HUES48 (cell line): Measurements from ENCODE around the gene GLB1L.
"Not testable (repeated sequence)": the region's sequence is repeated elsewhere in the genome, so short reads cannot be mapped to it uniquely, and the experiment has no call there.

Experiments used
- H3K27ac ChIP-seq: one replicate; pipeline ENCODE4 v1.7.0; 2013; ENCODE audit warnings: low read depth, low read length, inconsistent platforms
- H3K27me3 ChIP-seq: 2 replicates; pipeline ENCODE4 v1.6.1; 2013; ENCODE audit warnings: mild to moderate bottlenecking, low read length; ENCODE audit not compliant: control insufficient read depth, insufficient read depth
- H3K36me3 ChIP-seq: 2 replicates; pipeline ENCODE4 v1.6.1; 2013; ENCODE audit warnings: low read length; ENCODE audit not compliant: control insufficient read depth, insufficient read depth
- H3K4me1 ChIP-seq: 2 replicates; pipeline ENCODE4 v1.6.1; 2013; ENCODE audit warnings: mild to moderate bottlenecking, low read length; ENCODE audit not compliant: control insufficient read depth, insufficient read depth
- H3K4me3 ChIP-seq: 2 replicates; pipeline ENCODE4 v1.5.1; 2013; ENCODE audit warnings: mild to moderate bottlenecking, low read depth, low read length
- H3K9ac ChIP-seq: 2 replicates; pipeline ENCODE4 v1.6.1; 2013; ENCODE audit warnings: mild to moderate bottlenecking, low read depth, low read length, moderate library complexity
- H3K9me3 ChIP-seq: 2 replicates; pipeline ENCODE4 v1.6.1; 2013; ENCODE audit warnings: low read length; ENCODE audit not compliant: control insufficient read depth, insufficient read depth

GLB1L gene

DNA sequence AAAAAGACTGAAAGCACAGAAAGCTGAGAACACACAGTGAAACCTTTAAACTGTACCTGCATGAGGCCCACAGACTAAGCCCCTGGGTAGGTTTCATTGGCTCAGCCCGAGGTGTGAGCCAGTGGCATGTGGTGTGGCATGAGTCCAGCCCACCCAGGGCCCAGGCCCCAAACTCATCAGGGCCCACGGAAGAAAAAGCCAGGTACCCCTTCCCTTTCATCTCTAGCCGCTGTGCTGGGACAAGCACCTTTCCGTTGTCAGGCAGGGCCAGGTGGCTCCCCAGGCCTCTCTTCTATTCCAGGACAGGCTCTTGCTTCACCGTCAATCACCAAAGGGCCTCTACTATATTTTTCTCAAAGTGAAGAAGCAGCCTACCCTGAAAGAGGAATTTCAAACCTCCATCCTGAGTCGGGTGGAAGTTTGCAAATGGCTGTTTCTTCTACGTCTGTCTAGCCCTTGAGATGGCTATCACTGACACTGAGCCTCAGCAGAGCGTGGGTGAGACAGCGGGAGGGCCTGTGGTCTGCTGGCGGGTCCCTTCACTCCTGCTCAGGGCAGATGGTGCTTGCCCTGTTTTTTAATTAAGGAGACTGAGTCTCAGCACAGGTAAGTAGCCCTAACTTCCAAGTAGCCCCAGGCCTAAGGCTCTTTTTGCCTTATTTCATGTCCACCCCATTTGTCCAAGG, 42.5 kb upstream of the GLB1L start:
- Histone ChIP-seq H3K4me3 (no peak overlapping the region), H3K9me3 (no peaks in the 10 kb centered on the region; the same call in 1 of the 2 replicates), H3K27ac (no peak overlapping the region), H3K9ac (no peak overlapping the region), H3K36me3 (peaks cover 17% of the 10 kb centered on the region), H3K27me3 (no peaks in the 10 kb centered on the region), H3K4me1 (peaks cover 7% of the 10 kb centered on the region; the same call in 1 of the 2 replicates)

- not testable (repeated sequence) for H3K27ac ChIP-seq, H3K27me3 ChIP-seq, H3K9me3 ChIP-seq, H3K9ac ChIP-seq, H3K4me1 ChIP-seq, H3K4me3 ChIP-seq
- H3K36me3 ChIP-seq = peaks cover 22% of the 10 kb centered on the region
Measured at GRCh38 chr2:219287116-219287440, 41.8 kb upstream of the GLB1L start.

- no peak overlapping the region for H3K9ac ChIP-seq
- no peaks in the 10 kb centered on the region for H3K9me3 ChIP-seq
- H3K36me3 ChIP-seq = peaks cover 27% of the 10 kb centered on the region
- H3K4me3 ChIP-seq = no peak overlapping the region
- no peak overlapping the region for H3K27ac ChIP-seq
- H3K27me3 ChIP-seq = no peaks in the 10 kb centered on the region
- H3K4me1 ChIP-seq = peaks cover 7% of the 10 kb centered on the region; the same call in 1 of the 2 replicates
Measured at GRCh38 chr2:219286436-219287115, 41.3 kb upstream of the GLB1L start.

GRCh38 chr2:219285894-219286425, 40.7 kb upstream of the GLB1L start:
- H3K27ac ChIP-seq = no peak overlapping the region
- H3K36me3 ChIP-seq = peaks cover 31% of the 10 kb centered on the region
- no peak overlapping the region for H3K9ac ChIP-seq
- no peaks in the 10 kb centered on the region for H3K27me3 ChIP-seq
- no peaks in the 10 kb centered on the region for H3K9me3 ChIP-seq
- peaks cover 7% of the 10 kb centered on the region; the same call in 1 of the 2 replicates for H3K4me1 ChIP-seq
- no peak overlapping the region for H3K4me3 ChIP-seq

DNA sequence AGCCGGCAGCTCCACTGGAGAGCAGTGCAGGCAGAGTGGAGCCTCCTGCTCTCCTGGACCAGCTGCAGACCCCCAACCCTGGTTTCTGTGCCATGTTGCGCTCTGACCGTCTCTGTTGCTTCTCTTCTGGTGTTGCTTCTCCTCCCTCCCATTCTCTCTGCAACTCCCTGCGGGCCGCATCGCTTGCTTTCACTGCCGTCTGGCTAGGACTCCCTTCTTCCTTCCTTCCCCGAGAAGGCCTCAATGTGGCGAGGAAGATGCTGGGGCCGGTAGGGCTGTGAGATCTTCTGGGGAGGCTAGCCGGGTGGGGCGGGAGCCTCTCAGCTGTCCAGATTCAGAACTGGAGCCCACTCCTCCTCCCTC, 40.1 kb upstream of the GLB1L start:
- no peak overlapping the region for H3K9ac ChIP-seq
- no peak overlapping the region for H3K27ac ChIP-seq
- no peaks in the 10 kb centered on the region for H3K9me3 ChIP-seq
- H3K27me3 ChIP-seq = no peaks in the 10 kb centered on the region
- no peak overlapping the region for H3K4me3 ChIP-seq
- H3K36me3 ChIP-seq = peaks cover 31% of the 10 kb centered on the region
- H3K4me1 ChIP-seq = peaks cover 7% of the 10 kb centered on the region; the same call in 1 of the 2 replicates

DNA sequence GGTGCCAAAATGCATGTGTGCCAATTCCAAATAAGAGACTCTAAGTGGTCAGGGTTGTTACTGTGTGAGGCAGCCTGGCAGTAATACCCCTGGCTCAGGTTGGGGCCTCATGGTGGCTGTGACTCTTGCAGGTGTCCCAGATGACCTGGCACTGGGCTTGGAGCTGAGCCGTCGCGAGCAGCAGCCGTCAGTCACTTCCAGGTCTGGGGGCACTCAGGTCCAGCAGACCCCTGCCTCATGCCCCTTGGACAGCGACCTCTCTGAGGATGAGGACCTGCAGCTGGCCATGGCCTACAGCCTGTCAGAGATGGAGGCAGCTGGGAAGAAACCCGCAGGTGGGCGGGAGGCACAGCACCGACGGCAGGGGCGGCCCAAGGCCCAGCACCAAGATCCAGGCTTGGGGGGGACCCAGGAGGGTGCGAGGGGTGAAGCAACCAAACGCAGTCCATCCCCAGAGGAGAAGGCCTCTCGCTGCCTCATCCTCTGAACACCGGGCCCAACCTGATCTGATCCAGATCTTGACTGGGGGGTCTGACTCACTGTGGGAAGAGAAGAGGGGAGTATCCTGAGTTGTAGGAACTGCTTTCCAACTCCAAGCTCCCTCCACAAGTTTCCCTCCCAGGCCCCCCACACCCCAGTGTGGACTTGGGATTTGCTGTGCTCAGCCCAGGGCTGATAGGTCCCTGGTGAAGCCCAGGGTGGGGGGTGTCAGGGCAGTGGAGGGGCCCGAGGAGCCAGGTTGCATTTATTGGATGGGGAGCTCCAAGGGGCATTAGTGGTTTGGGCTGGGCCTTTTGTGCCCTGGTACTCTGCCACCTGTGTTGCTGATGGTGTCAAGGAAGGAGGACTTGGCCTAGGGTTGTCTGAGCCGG, 39.5 kb upstream of the GLB1L start:
- peaks cover 11% of the 10 kb centered on the region; the same call in 1 of the 2 replicates for H3K4me1 ChIP-seq
- H3K27me3 ChIP-seq = no peaks in the 10 kb centered on the region
- H3K9me3 ChIP-seq = no peaks in the 10 kb centered on the region
- H3K4me3 ChIP-seq = no peak overlapping the region
- no peak overlapping the region for H3K9ac ChIP-seq
- H3K27ac ChIP-seq = no peak overlapping the region
- peaks cover 31% of the 10 kb centered on the region for H3K36me3 ChIP-seq

GRCh38 chr2:219282943-219283581, 37.8 kb upstream of the GLB1L start:
- Histone ChIP-seq H3K4me1 (peaks cover 19% of the 10 kb centered on the region), H3K9ac (no peak overlapping the region), H3K36me3 (peaks cover 31% of the 10 kb centered on the region), H3K9me3 (no peaks in the 10 kb centered on the region), H3K27ac (no peak overlapping the region), H3K4me3 (no peak overlapping the region), H3K27me3 (no peaks in the 10 kb centered on the region)

GRCh38 chr2:219282375-219282774, 37.1 kb upstream of the GLB1L start:
- Histone ChIP-seq H3K4me1 (peaks cover 25% of the 10 kb centered on the region), H3K27me3 (no peaks in the 10 kb centered on the region), H3K4me3 (no peak overlapping the region), H3K27ac (no peak overlapping the region), H3K9me3 (no peaks in the 10 kb centered on the region), H3K9ac (no peak overlapping the region), H3K36me3 (peaks cover 31% of the 10 kb centered on the region)

- Histone ChIP-seq H3K9ac (no peak overlapping the region), H3K36me3 (peaks cover 31% of the 10 kb centered on the region), H3K9me3 (no peaks in the 10 kb centered on the region), H3K4me3 (no peak overlapping the region), H3K27me3 (no peaks in the 10 kb centered on the region), H3K27ac (no peak overlapping the region), H3K4me1 (peaks cover 30% of the 10 kb centered on the region)
Measured at GRCh38 chr2:219281588-219281987, 36.3 kb upstream of the GLB1L start.

DNA sequence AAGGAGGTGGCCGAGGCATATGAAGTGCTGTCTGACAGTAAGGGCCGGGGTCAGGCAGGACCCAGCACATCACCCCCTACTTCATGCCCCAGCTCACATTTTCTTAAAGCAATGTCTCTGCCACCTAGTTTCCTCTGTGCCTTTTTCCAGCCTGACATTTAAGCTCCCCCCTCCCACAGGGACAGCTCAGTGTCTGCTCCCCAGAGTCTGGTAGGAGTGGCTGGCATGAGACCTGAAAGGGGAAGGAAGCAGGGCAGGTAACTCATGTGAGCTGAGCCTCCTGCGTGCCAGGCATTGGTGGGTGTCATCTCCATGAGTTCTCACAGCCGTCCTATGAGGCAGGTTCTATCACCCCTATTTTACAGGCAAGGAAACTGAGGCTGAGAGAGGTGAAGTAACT, 35.4 kb upstream of the GLB1L start:
- H3K9ac ChIP-seq = no peak overlapping the region
- H3K4me3 ChIP-seq = no peak overlapping the region
- no peaks in the 10 kb centered on the region for H3K9me3 ChIP-seq
- peaks cover 25% of the 10 kb centered on the region for H3K4me1 ChIP-seq
- H3K36me3 ChIP-seq = peaks cover 31% of the 10 kb centered on the region
- H3K27ac ChIP-seq = no peak overlapping the region
- no peaks in the 10 kb centered on the region for H3K27me3 ChIP-seq
